Stimulated activated CD4-positive, alpha-beta T cell treated with anti-CD3 and anti-CD28 coated beads, Interleukin-2, amount 100 ng/mL, for 24 hours (primary cell): ENCODE measurements around the gene C7orf33.
"Not testable (repeated sequence)": the region's sequence is repeated elsewhere in the genome, so short reads cannot be mapped to it uniquely, and the experiment has no call there.

Source experiments
- DNase-seq, 2 donors: peaks; one replicate each; pipeline ENCODE4 v3.0.0-alpha.2; 2020

C7orf33 gene

GRCh38 chr7:148581624-148582023 is 8.9 kb upstream of the C7orf33 start:
- no peak for DNase-seq

GRCh38 chr7:148584154-148584827 is 6.3 kb upstream of the C7orf33 start:
- no peak for DNase-seq

GRCh38 chr7:148585399-148585798 is 5.2 kb upstream of the C7orf33 start:
- no peak for DNase-seq

GRCh38 chr7:148587076-148587475 is 3.5 kb upstream of the C7orf33 start:
- DNase-seq: no peak

GRCh38 chr7:148588168-148588567 is 2.4 kb upstream of the C7orf33 start:
- DNase-seq: no peak

- DNase-seq: no peak
Observed at GRCh38 chr7:148588670-148589131, 1.9 kb upstream of the C7orf33 start.

GRCh38 chr7:148589640-148590039 is 926 bp upstream of the C7orf33 start:
- DNase-seq: no peak

- DNase-seq: not testable (repeated sequence)
Observed at GRCh38 chr7:148596354-148596753, 5.8 kb downstream of the C7orf33 start.

- DNase-seq: no peak
Observed at GRCh38 chr7:148598351-148598750, 7.8 kb downstream of the C7orf33 start.

GRCh38 chr7:148605350-148605749 is 14.8 kb downstream of the C7orf33 start:
- DNase-seq: no peak

- no peak for DNase-seq
Observed at GRCh38 chr7:148607151-148607661, 16.6 kb downstream of the C7orf33 start.

GRCh38 chr7:148609045-148609725 is 18.6 kb downstream of the C7orf33 start:
- no peak for DNase-seq

- DNase-seq: no peak
Observed at GRCh38 chr7:148611692-148612091, 21.1 kb downstream of the C7orf33 start.

- no peak for DNase-seq
Observed at GRCh38 chr7:148615085-148615730, 24.6 kb downstream of the C7orf33 start.

GRCh38 chr7:148620749-148621359 is 30.3 kb downstream of the C7orf33 start:
- no peak for DNase-seq

- DNase-seq: no peak
Observed at GRCh38 chr7:148621563-148621962, 31.0 kb downstream of the C7orf33 start.

GRCh38 chr7:148622887-148623585 is 32.5 kb downstream of the C7orf33 start:
- DNase-seq: no peak

- DNase-seq: no peak
Observed at GRCh38 chr7:148623586-148624282, 33.2 kb downstream of the C7orf33 start.

GRCh38 chr7:148624735-148625134 is 34.2 kb downstream of the C7orf33 start:
- no peak for DNase-seq

GRCh38 chr7:148625342-148625741 is 34.8 kb downstream of the C7orf33 start:
- DNase-seq: no peak

- DNase-seq: no peak
Observed at GRCh38 chr7:148626828-148627227, 36.3 kb downstream of the C7orf33 start.

GRCh38 chr7:148628011-148628410 is 37.4 kb downstream of the C7orf33 start:
- DNase-seq: no peak
